Measurements from ENCODE around the gene TCEA2.

The TCEA2 gene

DNA sequence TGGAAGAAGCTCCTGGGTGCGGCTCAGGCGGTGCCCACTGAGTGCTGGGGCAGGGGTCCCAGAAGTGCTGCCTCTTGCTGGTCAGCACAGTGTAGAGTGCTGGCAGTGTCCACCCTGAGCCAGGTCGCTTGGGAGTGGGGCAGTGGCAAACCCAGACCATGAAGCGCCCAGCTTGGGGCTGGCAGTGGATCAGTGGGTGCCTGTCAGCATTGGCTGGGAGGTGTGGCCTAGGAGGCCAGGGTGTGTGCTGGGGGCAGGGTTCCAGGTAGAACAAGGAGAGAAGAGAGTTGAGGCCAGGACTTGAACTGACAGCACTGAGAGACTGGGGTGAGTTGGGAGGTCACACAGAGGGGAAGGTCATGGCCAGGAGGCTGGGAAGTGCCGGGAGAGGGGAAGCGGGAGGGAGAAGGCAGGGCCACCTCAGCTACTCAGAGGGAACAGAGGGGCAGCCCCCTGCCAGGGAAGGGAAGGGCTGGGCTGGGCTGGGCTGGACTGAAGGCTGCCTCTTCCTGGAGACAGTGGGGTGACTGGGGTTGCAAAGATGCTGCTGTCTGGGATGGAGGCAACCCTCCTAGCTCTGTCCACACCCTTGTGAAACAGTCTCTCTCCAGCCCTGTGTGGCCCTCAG, 4.1 kb downstream of the TCEA2 start:
- no peak for DNase-seq

DNA sequence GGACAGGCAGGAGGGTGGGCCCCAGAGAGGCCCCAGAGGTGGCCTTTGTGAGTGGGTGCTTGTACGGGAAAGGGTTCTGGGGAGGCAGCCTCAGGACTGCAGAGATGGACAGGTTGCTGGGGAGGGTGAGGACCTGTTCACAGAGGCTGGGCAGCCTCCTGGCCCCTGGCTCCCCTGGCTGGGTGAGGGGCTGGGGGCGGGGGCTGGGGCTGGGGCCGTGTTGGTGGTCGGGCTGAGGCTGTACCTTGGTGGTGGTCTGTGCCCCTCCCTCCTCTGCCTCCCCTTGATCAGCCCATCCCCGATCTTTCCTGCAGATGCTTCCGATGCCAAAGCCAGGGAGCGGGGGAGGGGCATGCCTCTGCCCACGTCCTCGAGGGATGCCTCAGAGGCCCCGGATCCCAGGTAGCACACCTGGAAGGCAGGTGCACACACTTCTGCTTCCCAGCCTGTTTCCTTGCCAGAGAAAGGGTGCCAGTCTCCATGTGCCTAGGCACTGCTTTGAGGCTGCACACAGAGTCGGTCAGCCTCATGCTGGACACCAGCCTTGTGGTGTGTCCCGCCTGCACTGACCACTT, 4.8 kb downstream of the TCEA2 start:
- DNase-seq: no peak

DNA sequence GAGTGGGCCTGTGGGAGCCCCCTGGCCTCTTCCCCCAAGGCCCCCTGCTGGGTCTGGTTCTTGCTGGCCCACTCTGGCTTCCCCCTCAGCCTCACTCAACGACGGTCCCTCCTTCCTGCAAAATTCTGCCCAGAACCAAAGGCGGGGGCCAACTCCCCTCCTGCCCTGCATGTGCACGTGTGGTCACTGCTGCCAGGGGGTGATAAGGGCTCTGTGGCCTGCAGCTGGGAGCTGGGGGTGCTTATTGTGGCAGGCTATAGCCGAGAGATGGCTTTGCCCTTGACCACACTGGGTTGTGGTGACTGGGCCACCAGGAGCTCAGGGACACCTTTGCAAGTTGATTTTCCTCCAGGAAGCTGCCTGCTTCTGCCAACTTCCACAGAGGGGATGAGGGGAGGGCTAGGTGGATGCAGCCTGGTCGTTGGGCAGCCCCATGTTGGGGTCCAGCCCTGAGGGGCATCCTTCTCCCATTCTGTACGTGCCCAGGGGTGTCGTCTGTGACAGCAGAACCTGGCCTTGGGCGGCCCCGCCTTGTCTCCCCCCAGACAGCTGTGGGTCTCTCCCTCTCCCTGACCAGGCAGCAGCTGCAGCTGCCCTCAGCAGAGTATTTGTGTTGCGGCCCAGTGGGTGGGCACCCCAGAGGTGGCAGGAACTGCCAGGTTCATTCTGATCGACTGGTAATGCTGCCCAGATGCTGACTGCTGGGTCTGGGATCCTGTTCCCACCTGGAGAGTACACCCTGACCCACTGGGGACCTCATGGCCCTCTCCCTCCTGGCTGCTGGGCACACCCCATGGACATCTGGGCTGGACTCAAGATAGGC, 5.6 kb downstream of the TCEA2 start:
- DNase-seq: peak in 2 of 3 experiments; percentile 70 to 79

DNA sequence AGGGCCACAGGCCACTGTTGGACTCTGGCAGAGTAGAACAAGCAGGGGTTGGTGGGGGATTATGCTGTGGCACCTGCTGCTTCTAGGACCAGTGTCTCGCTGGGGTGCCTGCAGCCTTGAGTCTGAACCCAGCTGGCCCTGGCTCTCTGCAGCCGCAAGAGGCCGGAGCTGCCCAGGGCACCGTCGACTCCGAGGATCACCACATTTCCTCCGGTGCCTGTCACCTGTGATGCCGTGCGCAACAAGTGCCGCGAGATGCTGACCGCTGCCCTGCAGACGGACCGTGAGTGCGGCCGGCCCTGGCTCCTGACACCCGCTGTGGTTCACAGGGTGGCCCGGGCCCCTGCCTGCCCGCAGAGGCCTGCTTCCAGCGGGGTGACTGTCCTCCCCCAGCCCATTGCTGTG, 6.2 kb downstream of the TCEA2 start:
- DNase-seq: peak in 2 of 3 experiments; percentile 63 to 75

DNA sequence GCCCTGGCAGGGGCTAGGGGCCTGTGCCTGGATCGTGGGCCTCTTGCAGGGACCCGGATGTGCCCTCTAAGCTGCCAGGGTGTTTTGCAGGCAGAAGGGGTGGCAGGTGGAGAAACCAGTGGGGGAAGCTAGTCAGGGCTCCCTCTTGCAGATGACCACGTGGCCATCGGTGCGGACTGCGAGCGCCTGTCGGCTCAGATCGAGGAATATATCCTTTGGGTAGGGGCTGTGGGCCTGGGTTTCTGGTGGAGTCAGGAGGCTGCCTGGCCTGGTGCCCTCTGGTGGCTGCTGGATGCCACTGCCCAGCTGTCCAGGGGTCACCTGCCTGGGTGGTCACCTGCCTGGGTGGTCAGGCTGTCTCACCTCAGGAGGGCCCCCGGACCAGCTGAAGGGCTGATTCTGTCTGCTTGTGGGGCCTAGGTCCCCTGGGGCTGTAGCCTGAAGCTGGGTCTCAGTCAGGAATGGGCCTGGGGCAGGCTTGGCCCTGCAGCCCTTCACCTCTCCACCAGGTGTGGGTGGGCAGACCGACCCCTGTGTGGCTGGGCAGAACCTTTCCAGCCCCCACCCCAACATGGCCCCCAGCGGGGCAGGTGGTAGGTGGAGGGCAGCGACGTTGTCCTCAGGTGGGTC, 6.7 kb downstream of the TCEA2 start:
- DNase-seq: peak in 2 of 3 experiments; percentile 62 to 71

DNA sequence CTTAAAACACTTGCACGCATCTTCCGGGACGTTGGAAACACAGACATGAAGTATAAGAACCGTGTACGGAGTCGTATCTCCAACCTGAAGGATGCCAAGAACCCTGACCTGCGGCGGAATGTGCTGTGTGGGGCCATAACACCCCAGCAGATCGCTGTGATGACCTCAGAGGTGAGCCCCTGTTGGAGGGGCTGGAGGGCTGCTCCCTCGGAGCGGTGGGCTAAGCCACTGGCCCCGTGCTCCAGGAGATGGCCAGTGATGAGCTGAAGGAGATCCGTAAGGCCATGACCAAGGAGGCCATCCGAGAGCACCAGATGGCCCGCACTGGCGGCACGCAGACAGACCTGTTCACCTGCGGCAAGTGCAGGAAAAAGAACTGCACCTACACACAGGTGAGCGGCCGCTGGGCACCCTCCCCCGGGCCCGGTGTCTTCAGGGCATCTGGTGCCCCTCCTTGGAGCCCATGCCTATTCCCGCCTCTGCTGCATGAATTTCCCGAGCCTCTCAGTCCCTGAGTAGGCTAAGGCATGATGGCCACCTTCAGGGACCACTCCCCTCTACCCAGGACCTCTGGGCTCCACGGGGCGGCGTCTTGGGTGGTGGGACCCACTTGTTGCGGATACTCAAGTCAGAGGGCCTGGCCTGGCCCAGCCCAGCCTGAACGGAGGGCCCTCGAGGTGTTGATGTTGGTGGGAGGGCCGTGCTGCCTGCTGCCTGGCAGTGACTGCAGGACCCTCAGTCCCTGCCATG, 7.4 kb downstream of the TCEA2 start:
- no peak for DNase-seq

DNA sequence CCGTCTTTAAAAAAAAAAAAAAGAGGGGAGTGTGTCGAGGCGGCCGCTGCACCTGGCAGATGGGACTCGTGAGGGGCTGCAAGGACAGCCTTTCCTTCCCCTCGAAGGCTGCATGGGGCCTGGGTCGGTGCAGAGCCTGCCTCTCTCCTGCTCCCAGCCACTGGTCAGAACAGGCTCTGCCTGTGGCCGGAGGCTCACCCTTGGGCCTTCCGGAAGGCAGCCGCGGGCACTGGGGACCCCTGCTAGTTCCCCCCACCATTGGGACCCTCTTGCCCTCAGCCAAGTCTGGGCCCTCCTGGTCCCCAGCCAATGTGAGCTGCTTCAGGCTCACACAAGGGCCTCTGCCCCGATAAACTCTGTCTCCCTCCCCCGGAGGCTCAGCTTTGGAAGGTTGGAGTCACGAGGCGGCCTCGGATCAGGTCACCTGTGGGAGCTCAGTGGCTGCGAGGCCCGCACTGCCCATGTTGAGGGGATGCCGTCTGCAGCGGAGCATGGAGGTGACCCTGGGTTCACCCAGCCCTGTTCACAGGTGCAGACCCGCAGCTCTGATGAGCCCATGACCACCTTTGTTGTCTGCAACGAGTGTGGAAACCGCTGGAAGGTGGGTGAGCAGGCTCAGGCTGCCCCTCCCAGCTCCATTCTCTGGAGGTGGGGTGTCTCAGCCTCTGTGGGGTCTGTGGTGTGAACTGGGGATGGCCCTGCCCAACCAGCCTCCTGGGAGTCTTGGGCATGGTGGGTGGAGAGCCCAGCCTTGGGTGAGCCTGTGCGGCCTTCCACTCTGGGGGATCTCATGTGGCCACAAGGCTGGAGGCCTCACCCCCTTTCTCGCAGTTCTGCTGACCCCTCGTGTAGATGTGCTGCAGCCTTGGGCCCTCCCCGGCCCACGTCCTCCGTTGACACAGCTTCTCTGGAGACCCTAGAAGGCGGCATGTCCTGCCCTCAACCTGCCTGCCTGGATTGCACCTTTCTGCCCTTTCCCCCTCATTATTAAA, 8.6 kb downstream of the TCEA2 start:
- no peak for DNase-seq

DNA sequence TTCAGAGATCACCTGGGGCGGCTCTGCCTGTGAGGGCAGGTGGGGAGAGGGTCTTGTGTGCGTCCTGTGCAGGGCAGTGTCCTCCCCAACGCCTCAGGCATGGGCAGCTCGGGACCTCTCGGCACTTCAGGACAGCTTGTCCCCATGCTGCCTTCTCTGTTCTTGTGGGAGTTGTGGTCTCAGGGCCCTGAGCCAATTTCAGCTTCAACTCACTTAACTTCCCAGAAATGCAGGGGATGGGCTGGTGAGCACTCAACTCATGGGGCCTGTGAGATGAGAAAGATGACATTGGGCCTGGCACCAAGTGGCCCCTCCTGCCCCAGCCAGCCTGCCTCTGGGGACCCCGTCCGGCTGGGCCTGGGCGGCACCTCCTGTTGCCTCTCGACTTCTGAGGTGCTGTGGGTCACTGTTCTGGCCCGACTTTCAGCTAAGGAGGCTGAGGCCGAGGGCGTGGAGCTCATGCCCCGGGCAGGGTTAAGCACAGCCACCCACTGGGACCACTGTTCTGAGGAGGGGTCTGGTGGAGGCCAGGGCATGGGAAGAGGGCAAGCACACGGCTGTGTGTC, 9.6 kb downstream of the TCEA2 start:
- DNase-seq: no peak

DNA sequence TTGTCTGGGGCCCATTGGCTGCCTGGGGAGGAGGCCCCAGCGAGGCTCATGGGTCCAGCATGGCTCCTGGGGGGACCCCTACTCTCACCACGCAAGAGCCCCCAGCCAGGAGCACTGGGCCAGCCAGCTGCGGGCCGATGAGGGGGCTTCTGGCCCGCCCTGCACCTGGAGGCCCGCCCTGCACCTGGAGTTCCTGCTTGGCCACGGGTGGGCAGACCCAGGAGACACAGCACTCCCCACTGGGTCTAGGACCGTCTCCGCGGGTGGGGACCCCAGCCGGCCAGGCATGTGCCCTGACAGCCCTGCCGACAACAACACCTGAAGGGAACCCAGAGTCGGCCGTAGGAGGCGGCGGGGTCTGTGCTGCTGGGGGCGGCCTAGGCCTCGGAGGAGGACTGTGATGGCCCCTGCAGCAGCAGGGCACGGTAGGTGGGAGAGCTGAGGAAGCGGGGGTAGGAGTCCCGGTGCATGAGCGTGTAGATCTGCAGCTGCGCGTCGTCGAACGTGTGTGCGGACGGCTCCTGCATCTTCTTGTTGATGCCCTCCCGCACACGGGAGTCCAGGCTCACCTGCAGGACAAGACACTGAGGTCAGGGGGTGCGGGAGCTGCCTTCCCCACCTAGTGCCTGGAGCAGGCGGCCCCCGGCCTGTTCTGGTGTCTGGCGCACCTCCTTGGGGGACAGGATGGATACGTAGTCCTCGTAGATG, 10.6 kb downstream of the TCEA2 start:
- no peak for DNase-seq

DNA sequence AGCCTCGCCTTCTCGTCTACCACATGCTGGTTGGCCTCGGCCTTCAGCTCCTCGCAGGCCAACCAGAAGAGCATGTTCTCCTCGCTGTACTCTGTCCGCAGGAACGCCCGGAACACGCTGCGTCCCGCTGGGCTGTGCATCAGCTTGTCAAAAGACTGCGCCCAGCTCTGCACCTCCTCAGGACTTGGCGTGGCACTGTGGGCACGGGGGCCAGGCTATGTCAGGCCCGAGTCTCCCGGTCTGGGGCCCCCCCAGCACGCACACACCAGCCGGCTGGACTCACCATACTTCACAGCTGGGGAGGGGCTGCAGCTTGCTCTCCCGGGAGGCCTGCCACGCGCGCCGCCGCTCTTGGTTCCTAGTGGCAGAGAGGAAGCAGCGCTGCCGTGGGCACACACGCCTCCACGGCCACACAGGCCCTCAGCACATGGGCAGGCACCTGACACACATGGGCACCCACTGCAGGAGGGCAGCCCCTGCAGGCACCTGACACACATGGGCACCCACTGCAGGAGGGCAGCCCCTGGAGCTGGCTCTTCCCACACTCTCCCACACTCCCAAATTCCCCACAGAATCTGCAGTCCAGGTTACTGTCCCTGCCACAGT, 11.3 kb downstream of the TCEA2 start:
- DNase-seq: no peak

DNA sequence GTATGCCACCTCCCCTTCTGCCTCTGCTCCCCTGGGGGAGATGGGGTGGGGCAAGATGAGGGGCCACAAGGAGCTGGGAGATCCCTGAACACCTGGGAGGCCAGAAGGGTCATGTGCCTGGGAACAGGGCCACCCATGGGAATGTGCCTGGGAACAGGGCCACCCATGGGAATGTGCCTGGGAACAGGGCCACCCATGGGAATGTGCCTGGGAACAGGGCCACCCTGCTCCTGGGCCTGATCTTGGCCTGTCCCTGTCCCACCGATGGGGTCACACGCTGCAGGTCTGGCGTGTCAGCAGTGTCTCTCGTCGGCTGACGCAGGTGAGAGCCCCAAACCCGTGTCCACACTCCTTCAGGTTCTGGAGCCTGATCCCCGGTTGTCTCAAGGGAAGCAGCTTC, 12.0 kb downstream of the TCEA2 start:
- DNase-seq: no peak

DNA sequence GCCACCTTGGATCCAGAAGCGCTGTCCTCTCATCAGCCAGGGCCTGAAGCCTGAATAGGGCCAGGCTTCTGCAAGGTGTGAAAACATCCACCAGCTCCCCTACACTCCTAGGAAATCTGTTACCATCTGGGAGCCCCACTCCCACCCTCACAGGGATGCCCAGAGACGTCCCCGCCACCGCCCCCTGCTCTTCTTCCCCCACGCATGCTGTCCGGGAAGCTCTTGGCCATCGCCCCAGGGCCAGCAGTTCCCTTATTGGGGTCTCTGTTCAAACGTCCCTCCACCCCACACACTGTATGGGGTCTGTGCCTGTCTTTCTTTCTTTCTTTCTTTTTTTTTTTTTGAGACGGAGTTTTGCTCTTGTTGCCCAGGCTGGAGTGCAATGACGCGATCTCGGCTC, 12.6 kb downstream of the TCEA2 start:
- no peak for DNase-seq

DNA sequence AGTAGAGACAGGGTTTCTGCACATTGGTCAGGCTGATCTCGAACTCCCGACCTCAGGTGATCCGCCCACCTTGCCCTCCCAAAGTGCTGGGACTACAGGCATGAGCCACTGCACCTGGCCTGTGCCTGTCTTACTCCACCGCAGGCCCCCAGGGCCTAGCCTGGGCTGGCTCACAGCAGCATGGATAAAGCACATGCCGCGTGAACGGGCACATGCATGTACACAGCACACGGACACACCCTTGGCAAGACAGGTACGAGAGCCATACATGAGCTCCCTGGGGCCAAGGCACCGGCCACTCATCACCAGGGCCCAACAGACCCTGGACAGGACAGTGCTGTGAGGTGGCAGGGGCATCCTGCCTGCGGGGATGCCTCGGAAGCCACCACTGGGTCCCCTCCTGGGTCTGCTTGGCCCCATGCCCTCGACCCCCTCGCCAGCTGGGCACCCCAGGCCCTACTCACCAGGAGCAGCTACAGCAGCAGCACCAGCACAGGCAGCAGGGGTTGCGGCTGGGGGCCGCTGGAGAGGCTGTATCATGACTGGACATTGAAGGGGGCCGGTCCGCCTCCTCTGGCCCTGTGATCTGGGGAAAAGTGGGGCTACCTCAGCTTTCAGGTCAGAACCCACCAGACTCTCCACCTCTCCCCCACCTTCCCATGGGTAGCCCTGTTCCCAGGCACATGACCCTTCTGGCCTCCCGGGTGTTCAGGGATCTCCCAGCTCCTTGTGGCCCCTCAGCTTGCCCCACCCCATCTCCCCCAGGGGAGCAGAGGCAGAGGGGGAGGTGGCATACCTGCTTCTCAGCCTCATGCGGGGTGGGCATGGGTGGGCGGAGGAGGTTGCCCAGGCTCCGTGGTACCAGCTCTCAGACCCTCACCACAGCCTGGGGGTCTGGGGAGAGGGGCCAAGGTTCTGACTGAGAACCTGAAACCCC, 13.3 kb downstream of the TCEA2 start:
- no peak for DNase-seq

DNA sequence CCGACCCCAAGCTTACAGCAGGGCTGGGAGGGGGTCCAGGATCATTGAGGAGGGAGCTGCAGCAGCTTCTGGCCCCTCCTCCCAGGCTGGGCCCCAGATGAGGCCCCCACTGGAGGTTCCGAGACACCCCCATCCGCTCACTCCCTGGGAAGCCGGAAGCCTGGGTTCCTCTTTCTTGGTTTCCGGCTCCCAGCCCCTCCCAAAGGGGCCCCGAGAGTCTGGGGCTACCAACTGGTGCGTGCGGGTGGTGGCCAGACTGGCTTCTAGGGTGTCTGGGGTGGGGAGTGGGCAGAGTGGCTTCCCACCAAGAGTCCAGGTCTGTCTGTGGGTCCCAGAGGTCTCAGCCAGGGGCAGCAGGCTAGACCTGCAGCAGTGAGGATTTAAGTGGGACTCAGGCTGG, 14.1 kb downstream of the TCEA2 start:
- no peak for DNase-seq

DNA sequence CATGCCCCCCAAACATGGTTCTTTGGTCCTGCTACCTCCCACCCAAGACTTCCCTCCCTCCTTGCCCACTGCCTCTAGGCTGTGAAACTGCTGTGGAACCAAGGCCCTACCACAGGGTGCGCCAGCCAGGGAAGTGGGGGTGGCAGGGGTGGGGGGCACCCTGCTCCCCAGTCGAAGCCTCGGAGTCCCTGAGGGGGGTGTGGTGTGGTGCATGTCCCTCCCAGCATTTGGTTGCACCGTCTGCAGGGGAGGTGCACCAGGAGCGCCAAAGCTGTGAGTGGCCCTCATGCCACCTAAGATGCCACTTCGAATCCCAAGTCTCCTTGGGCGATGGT, 14.5 kb downstream of the TCEA2 start:
- no peak for DNase-seq

DNA sequence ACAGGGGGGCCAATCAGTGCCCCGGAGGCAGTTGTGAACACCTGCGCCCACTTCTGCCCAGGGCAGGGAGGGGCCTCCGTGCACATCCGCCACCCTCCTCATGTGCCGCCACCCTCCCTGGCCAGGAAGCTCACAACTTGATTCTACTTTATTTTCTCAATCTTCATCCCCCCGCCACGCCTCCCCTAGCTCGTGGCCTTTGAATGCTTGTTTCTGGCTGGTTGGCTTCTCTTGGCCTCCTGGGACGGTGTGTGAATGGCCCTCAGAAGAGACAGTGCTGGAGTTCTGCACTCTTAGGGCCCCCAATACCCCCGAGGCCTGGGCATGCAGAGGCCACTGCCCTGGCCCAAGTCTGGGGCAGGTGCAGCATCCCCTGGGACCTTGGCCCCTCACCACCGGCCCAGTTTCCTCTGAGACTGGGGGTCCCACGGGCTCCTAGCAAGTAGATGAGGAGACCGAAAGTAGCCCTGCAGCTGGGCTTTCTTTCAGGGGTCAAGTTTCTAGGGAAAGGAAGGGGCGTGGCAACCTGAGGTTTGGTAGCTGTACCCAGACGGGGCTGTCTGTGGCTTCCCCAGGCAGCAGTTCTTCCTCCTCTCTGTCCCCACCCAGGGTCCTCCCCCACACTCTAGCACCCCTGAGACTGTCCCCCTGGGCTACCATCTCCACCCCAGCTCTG, 15.0 kb downstream of the TCEA2 start:
- no peak for DNase-seq

DNA sequence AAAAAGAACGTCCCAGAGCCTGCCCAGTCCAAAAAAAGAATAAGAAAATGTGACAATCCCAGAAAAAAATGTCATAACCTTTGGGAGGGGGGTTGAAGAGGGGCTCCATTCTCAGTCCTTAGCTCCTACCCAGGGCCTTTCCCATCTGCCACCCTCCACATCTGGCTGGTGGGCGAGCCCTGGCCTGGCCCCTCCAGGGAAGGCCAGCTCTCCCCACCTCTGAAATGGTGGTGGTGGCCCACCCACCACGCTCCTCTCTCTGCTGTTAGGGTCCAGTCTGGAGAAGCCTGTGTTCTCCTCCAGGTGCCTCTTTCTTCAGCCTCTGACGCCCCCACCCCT, 15.9 kb downstream of the TCEA2 start:
- DNase-seq: no peak

DNA sequence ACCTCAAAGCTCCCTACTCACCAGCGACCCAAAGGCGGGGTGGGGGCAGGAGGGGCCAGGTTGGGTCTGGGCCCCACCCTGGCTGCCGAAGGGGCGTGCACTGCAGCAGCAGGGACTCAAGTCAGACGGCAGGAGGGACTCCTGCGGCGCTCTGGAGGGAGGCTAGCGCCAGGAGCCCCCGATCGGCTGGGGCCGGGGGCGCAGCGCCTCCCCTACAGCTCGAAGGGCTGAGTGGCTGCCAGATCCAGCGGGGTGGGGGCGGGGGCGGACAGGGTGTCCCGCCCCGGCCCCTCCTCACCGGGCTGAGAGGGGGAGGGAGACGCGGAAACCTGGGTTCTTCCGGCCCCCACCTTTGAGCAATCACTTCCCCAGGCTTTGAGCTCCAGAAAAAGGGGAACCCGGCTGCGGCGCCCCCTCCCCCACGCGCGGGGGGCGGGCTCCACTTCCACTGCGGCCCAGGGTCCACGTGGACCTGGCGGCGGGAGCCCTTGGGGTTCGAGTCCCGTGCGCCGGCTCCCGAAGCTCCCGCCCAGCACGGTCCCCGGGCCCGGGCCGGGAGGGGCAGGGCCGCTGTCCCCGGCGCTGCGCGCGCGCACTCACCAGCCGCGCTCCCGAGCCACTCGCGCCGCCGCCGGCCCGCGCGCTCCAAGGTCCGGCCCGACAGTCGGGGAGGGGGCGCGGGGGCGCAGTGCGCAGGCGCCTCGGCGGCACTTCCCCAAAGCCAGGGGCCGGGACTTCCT, 16.4 kb downstream of the TCEA2 start, which contains the start of gene RGS19:
TSS of gene RGS19 (minus strand) at position 246 of the 740 bp plus-strand sequence. CDS start 2,632 bp downstream, outside the sequence.
- peak; percentile 66 to 71 (median 68) for DNase-seq
